MM.1S (cell line): ENCODE measurements around the gene LRRC71.

Experiments used
- EZH2 ChIP-seq: fragments of 300-600 bp; sonication (generic); optimal IDR thresholded peaks from 2 replicates; pipeline ENCODE3; 2017; ENCODE audit warnings: low read depth, mild to moderate bottlenecking, antibody characterized with exemption, low read length, mixed read lengths
- EZH2phosphoT487 ChIP-seq: fragments of 300-600 bp; sonication (generic); IDR thresholded peaks from 2 replicates; pipeline ENCODE4 v1.6.1; 2018; ENCODE audit warnings: antibody characterized with exemption, low read length
- TF ChIP-seq, protein P1 (sequence below): fragments of 300-600 bp; sonication (generic); IDR thresholded peaks from 2 replicates; pipeline ENCODE4 v1.5.1; 2016; ENCODE audit warnings: antibody characterized with exemption, low read length, mixed read lengths

DNA sequence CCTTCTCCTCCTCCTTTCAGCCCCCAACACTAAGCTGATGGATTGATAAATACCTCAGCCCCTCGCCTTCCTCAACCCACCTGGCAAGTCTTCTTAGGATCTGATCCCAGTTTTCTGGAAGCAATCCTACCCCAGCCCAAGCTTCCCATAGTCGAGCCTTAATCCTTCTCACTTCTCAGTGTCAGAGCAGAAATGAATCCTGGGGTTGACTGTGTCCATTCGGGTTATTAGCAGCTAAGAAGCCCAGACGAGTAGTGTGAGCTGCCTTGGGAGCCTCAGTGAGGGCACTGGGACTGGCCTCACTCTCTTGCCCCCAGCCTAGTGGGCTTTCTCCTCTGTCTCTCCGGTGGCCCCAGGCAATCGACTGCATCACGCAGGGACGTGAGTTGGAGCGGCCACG is 39.3 kb upstream of the LRRC71 start:
- TF ChIP-seq, protein P1, sequence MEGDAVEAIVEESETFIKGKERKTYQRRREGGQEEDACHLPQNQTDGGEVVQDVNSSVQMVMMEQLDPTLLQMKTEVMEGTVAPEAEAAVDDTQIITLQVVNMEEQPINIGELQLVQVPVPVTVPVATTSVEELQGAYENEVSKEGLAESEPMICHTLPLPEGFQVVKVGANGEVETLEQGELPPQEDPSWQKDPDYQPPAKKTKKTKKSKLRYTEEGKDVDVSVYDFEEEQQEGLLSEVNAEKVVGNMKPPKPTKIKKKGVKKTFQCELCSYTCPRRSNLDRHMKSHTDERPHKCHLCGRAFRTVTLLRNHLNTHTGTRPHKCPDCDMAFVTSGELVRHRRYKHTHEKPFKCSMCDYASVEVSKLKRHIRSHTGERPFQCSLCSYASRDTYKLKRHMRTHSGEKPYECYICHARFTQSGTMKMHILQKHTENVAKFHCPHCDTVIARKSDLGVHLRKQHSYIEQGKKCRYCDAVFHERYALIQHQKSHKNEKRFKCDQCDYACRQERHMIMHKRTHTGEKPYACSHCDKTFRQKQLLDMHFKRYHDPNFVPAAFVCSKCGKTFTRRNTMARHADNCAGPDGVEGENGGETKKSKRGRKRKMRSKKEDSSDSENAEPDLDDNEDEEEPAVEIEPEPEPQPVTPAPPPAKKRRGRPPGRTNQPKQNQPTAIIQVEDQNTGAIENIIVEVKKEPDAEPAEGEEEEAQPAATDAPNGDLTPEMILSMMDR = no peak
- TF ChIP-seq EZH2 = no peak
- no peak for TF ChIP-seq EZH2phosphoT487
